ENCODE data around the gene FRMD5. TPM values are rescaled to one million over a fixed set of nuclear protein-coding genes. Genes with fewer than 3 reads are reported as not detected.

FRMD5 gene
- total RNA-seq, 1 donor from 2014 or later = 1.2 TPM

- no peaks in the 10 kb centered on the region for H3K4me1 ChIP-seq
- no peak overlapping the region for H3K27ac ChIP-seq
- intact Hi-C loops (cut with DNase I) = no loop called here
- DNase-seq (no peak), ATAC-seq (no peak)
- no peaks in the 10 kb centered on the region for H3K9me3 ChIP-seq
- TF ChIP-seq, protein P1, sequence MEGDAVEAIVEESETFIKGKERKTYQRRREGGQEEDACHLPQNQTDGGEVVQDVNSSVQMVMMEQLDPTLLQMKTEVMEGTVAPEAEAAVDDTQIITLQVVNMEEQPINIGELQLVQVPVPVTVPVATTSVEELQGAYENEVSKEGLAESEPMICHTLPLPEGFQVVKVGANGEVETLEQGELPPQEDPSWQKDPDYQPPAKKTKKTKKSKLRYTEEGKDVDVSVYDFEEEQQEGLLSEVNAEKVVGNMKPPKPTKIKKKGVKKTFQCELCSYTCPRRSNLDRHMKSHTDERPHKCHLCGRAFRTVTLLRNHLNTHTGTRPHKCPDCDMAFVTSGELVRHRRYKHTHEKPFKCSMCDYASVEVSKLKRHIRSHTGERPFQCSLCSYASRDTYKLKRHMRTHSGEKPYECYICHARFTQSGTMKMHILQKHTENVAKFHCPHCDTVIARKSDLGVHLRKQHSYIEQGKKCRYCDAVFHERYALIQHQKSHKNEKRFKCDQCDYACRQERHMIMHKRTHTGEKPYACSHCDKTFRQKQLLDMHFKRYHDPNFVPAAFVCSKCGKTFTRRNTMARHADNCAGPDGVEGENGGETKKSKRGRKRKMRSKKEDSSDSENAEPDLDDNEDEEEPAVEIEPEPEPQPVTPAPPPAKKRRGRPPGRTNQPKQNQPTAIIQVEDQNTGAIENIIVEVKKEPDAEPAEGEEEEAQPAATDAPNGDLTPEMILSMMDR (IDR thresholded peaks at IDR 0.05) = no peak
- H3K4me3 ChIP-seq = no peak overlapping the region
- no peaks in the 10 kb centered on the region for H3K36me3 ChIP-seq
- H3K27me3 ChIP-seq = no peaks in the 10 kb centered on the region
These were observed 254.0 kb downstream of the FRMD5 start for GRCh38 chr15:43941071-43941470.

DNA sequence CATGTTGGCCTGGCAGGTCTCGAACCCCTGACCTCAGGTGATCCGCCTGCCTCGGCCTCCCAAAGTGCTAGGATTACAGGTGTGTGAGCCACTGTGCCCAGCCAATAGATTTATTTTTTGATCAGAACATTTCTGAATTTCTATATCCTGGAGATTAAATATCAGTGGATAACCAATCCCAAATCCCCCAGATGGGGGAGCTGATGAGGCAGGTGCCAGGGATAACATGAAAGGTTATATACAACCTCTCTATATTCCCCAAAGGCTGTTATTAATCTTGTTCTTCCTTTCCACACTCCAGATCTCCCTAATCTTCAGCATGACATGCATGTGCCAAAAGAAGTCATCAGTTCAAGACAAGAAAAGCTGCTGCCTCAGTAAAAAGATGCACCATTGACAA lies 256.0 kb downstream of the FRMD5 start:
- TF ChIP-seq, protein P1 (IDR thresholded peaks at IDR 0.05) = peak; percentile 14
- Histone ChIP-seq H3K27me3 (no peaks in the 10 kb centered on the region), H3K4me1 (no peaks in the 10 kb centered on the region), H3K4me3 (no peak overlapping the region), H3K27ac (no peak overlapping the region), H3K36me3 (no peaks in the 10 kb centered on the region), H3K9me3 (no peaks in the 10 kb centered on the region)
- intact Hi-C loops (cut with DNase I) = no loop called here
- no peak for ATAC-seq
- no peak for DNase-seq

- no peak overlapping the region for H3K4me3 ChIP-seq
- H3K36me3 ChIP-seq = no peaks in the 10 kb centered on the region
- TF ChIP-seq, protein P1 (IDR thresholded peaks at IDR 0.05) = no peak
- no peak overlapping the region for H3K27ac ChIP-seq
- no peaks in the 10 kb centered on the region for H3K4me1 ChIP-seq
- intact Hi-C loops (cut with DNase I) = no loop called here
- no peak for DNase-seq
- H3K27me3 ChIP-seq = no peaks in the 10 kb centered on the region
- no peaks in the 10 kb centered on the region for H3K9me3 ChIP-seq
- no peak for ATAC-seq
These were observed 260.6 kb downstream of the FRMD5 start for GRCh38 chr15:43934480-43934879.

GRCh38 chr15:43932907-43933306 lies 262.2 kb downstream of the FRMD5 start:
- DNase-seq = no peak
- no peak for ATAC-seq
- Histone ChIP-seq H3K4me3 (no peak overlapping the region), H3K4me1 (no peaks in the 10 kb centered on the region), H3K27ac (no peak overlapping the region), H3K36me3 (no peaks in the 10 kb centered on the region), H3K9me3 (no peaks in the 10 kb centered on the region), H3K27me3 (no peaks in the 10 kb centered on the region)
- TF ChIP-seq, protein P1 (IDR thresholded peaks at IDR 0.05) = no peak
- intact Hi-C loops (cut with DNase I) = no loop called here

GRCh38 chr15:43931790-43932435 lies 263.2 kb downstream of the FRMD5 start:
- ATAC-seq (no peak), DNase-seq (no peak)
- Histone ChIP-seq H3K4me1 (no peaks in the 10 kb centered on the region), H3K36me3 (no peaks in the 10 kb centered on the region), H3K27me3 (no peaks in the 10 kb centered on the region), H3K27ac (no peak overlapping the region), H3K4me3 (no peak overlapping the region), H3K9me3 (no peaks in the 10 kb centered on the region)
- intact Hi-C loops (cut with DNase I) = no loop called here
- TF ChIP-seq, protein P1 (IDR thresholded peaks at IDR 0.05) = no peak

GRCh38 chr15:43931119-43931518 lies 264.0 kb downstream of the FRMD5 start:
- TF ChIP-seq, protein P1 (IDR thresholded peaks at IDR 0.05) = no peak
- no peak overlapping the region for H3K27ac ChIP-seq
- H3K4me1 ChIP-seq = no peaks in the 10 kb centered on the region
- intact Hi-C loops (cut with DNase I) = no loop called here
- no peak overlapping the region for H3K4me3 ChIP-seq
- no peaks in the 10 kb centered on the region for H3K36me3 ChIP-seq
- no peaks in the 10 kb centered on the region for H3K9me3 ChIP-seq
- DNase-seq = no peak
- no peak for ATAC-seq
- no peaks in the 10 kb centered on the region for H3K27me3 ChIP-seq

All from upper lobe of right lung (tissue), 1 donor.